NCI-H446 (cell line): Measurements from ENCODE around the gene EPB41L4A.
A peak's percentile ranks its signal among the peaks of the same experiment; 100 is the strongest.

Experiments used
- DNase-seq, 2 experiments: peaks; one replicate each; lab custom pipeline; 2025; lab: John Stamatoyannopoulos, UW

Gene EPB41L4A

DNA sequence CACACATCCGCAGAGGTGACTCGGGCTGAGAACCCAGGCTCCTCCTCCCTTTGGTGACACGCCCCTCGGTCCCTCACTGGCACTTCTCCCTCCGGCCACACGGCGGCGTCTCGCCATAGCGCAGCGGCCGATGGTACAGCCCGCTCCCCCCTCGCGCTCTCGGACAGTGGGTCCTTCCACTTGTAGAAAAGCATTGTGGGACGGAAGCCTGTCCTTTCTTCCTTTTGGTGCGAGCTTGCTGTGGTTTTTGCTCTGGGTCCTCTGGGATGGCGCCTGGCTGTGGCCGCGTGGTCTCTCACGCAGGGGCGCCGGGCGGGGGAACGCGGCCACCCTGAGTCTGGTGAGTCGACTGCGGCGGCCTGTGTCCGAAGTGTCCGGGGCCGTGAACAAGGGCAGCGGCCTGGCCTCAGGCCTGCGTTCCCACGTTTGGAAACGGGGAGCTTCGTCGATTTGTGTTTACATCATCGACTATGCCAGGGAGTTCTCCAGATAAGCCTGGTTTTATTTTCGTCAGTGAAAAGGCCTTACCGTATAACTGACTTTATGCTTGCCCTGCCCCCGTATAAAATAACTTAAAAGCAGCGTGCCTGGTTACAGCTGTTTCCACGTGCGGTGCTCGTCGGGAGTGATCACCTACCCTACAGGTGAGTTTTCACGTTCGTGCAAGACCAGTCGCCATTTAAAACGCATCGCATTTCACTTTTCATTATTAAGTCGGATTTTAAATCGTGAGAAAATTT is 258.3 kb downstream of the EPB41L4A start:
- peak; percentile 67 to 90 for DNase-seq

DNA sequence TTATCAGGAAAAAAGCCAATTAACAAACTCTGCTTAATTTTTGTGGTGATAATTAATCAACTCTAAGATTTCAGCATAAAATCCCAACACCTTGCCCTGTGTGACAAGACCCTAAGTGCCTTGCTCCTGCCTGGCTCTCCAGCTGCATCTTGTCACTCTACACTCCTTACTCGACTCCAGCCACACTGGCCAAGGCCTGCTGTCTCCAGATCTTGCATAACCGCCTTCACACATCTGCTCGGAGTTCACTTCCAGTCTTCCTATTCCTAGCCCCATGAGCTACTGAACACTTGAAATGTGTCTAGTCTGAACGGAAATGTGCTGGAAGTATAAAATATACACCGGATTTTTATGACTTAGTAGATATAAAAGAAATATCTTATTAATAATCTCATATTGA is 259.6 kb downstream of the EPB41L4A start:
- DNase-seq = no peak

DNA sequence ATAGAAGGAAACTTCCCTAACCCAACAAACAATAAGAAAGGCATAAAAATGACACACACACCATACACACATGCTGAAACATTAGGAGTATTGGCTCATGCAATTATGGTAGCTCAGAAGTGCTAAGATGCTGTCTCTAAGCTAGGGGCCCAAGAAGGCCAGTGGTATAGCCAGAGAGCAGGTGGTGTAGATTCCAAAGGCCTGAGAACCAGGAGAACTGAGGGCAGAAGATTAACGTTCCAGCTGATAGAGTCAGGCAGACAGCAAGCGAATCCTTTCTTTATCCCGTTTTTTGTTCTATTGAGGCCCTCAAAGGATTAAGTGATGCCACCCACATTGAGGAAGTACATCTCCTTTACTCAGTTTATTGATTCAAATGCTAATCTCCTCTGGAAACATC is 262.9 kb downstream of the EPB41L4A start:
- DNase-seq = no peak

DNA sequence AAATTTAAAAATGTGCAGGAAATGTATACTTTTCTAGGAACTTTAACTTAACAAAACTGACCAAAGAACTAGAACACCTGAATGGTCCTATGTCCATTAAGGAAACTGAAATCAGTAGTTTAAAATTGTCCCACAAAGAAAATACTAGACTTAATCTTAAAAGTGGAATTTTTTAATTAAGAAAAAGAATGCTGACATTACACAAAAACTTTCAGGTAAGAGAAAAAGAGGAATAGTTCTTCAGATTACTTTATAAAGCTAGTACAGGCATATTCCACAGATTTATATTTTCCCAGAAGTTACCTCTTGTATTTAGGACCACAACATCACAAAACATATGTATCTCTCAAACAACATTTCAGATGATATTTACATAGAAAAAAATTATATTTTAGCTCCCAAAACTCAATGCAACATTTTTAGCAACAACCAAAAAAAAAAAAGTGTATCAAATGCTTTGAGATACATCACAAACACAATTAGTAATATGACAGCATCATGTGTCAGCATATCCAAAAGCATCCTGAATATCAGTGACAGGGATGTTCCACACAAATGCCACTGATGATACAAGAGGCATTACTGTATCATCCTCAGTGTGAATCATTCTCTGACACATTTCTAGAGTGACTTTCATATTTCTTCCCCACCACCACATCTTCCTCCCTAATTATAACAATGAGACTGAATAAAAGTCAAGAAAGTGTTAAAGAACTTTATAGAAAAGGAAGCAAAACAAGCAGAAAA is 264.0 kb downstream of the EPB41L4A start:
- DNase-seq = no peak

DNA sequence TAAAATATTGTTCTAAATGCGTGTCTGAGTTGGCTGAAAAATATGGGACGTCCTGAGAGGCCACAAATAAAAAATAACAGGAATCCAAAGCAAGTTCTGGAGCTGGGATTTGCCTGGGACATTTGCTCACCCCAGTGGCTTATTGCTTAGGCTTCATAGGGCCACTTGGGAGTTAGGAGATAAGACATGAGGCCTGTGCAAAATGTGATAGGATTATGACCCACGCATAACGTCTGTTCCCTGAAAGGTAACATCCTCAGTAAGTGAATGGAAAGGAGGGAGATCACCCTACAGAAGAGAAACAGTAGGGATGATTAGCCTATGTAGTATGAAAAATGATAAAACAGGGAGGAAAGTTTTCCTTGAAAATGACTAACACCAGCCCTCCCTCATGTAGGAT is 269.4 kb downstream of the EPB41L4A start:
- DNase-seq = no peak

DNA sequence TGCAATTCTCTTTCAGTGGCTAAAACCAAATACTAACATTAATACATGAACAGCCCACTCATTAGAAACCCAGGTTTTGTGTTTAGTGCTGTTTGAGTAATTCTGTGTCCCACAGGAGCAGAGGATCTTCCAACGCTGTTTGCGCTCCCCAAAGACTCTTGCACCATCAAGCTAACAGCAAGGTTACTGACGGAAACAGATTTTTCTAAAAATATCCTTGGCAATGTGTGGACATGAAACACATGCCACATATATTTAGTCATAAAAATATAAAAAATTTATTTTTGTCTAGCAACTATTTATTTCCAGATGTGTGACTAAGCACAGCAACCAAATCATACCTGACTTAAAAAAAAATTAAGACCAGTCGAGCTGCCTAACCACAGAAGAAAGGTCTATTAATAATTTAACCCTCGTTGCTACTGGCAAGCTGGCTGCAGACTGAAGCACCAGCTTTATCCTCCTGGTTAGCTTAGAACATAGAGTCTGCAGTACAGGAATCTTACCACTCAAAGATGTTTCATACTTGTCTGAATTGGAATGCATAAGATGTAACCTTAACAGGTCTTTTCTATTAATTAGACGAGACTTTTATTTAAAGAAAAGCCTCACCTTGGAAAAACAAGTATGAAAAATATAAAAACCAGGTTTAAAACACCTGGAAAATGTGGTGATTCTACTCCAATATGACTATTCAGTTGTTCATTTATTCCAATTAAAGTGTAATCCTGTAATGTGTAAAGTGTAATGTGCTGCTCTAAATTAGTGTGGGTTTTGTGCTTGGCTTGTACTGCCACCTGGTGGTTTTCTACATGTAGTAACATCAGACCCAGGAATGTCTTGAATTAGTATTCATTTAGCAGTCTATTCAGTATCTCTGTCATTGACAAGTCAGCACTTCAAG is 272.5 kb downstream of the EPB41L4A start:
- DNase-seq = peak; percentile 79 to 84

DNA sequence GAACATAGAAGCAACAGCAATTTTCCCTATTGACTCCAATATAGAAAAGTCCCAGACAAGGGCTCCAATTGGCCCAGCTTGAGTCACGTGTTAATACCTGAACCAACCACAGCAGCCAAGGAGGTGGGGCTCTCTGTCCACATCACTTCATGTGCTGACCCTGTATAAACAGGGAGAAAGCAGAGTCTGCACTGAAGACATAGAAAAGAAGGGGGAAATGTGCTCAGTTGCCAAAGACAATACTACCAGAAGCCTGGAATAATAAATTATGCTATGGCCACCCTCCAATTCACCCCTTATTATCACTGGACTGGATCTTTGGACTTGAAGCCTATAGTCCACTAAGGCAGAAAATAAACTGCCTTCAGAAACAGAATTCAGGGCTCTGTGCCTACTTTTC is 275.4 kb downstream of the EPB41L4A start:
- no peak for DNase-seq

DNA sequence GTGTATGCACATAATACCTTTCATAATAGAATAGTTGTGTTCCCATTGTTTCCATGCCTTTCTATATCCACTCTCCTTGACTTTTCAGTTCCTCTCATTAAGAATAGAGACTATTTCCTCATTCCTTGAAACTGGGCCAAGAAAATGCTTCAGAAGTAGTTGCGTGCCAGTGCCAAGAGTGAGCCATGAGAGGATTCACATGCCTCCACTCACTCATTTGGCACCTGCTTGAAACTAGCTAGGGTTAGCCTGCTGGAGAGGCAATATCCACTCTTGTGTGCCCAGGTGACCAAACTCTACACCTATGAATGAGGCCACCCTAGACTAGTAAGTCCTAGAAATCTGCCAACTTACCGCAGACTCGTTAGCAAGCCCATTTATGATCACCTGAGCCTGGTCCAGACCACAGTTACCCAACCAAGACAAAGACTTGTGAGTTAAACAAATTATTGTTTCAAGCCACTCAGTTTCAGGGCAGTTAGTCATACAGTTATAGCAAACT is 276.3 kb downstream of the EPB41L4A start:
- DNase-seq = peak; percentile 15 to 80

DNA sequence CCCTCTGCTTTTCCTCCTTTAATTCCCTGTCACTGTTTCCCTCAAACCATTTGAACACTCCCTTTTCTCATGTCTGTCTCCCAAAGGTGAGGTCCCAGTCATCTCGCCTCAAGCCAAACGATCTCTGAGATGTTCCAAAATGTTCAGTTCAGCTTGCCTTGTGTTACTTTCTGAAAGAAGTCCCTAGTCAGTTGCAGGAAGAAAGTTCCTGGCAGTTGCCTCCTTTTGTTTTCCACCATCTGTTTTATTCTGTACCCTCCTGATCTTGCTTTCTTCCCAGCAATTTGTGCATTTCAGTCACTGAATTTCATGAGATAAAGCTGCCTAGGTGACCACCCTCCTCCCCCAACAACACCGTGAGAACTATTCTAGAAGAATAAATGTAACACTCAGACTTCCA is 277.5 kb downstream of the EPB41L4A start:
- DNase-seq = peak in 1 of 2 experiments; percentile 17

DNA sequence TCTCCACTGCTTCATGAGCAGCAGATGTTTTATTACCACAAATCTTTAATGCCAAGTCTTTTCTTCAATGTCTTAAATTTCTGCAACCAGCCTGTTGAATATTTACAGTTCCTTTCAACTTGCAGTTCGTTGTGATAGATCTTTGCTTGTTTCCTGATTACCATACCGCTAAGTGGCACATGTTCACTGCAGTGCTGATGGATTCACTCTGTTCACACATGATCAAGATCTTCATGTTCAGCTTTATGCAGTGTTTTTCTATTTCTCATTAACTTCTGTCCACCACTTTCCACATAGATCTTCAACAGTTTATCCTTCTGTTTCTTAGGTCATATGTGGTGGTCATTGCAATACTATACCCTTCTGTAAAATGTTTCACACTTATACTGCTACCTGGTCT is 280.6 kb downstream of the EPB41L4A start:
- no peak for DNase-seq

DNA sequence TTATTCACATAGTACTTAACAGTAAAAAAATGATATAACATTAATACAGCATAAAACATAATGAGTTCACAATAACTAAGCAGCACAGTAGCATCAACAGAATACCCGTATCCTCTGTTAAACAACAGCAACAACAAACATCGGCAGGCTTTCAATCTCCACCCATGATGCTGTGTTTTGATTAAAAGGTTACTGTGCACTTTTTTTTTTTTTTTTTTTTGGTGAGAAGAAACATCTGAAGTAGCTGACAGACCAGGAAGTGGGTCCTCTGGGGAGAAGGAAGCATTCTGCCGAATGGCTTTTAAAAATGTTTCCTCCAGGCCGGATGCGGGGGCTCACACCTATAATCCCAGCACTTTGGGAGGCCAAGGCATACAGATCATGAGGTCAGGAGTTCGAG is 282.3 kb downstream of the EPB41L4A start:
- no peak for DNase-seq

DNA sequence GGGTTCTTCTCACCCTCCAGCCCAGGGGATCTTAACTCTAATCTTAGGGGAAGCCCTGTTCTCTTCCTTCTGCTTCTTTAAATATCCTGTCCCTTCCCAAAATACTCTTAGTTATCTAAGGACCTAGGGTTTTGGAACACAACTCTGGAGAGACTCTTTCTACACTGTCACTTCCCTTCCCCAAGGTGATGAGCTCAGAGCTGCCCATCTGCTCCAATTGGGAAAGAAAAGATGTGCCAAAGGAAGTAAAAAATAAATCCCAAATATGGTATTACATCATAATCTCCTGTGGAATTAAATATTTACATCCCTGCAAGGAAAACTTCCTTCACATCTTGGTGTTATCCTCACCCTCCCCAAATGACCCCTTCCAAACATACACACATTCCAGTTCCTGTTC is 291.2 kb downstream of the EPB41L4A start:
- DNase-seq = peak in 1 of 2 experiments; percentile 10

DNA sequence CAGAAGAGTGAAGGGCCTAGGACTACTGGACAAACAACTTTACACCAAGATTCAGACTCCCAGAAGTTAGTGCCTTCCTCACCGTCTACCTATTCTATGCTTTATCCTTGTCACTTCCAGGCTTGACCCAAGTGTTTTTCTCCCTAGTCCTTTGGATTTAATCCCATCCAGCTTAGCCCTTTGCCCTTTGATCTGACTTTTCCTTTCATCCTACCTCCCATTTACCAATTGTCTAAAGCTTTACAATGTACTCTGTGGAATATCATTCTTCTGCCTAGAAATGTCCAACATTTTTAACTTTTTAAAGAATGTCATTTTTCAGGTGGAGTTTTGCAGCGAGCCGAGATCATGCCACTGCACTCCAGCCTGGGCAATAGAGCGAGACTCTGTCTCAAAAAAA is 292.1 kb downstream of the EPB41L4A start:
- DNase-seq = no peak

DNA sequence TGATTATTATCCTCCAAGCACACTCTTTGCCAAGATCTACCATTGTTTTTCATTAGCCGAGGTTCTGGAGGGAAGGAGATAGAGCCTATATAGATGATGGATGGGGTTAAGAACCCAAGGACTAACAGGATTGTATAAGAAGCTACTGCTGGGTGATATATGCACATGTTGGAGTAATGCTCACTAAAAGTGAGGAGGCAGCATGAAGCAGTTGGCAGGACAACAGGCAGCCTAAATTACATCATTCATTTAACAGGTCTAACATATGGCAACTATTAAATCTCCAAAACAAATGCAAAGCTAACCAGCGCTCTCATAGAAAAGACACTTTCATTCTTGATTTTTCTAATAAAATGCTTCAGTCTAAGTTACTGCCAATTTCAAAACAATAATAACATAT is 293.2 kb downstream of the EPB41L4A start:
- DNase-seq = peak; percentile 25 to 63

DNA sequence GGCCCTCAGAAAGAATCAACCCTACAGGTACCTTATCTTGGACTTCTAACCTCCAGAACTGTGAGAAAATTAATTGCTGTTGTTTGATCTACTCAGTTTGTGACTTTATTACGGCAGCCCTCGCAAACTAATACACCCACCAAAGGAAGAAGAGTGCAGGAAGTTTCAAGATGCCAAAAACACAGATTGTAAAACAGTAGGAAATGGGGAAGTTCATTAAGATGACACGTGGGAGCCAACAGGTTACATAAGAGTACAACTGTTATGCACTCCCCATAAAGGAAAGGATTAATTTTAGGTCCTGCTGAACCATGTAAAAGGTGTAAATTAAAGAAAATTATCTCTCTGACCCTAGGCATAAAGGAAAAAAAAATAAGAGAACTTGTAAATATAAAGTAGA is 294.3 kb downstream of the EPB41L4A start:
- no peak for DNase-seq

DNA sequence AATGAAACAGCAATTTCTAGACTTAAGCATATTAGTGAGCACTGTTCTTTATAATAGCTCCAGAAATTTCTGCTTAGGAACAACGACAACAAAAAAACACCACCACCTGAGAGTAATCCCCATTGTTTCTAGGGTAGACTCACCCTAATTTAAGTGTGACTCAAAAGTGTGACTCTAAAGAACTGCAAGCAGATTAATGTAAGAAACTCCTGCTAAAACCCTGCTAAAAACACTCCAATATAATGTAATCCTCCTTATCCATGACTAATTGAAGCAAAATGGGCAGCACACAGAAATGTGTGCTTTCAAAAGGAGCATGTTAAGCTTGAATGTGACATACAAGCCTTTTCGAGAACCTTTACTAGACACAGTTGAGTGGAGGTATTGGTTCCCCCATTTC is 296.0 kb downstream of the EPB41L4A start:
- no peak for DNase-seq

DNA sequence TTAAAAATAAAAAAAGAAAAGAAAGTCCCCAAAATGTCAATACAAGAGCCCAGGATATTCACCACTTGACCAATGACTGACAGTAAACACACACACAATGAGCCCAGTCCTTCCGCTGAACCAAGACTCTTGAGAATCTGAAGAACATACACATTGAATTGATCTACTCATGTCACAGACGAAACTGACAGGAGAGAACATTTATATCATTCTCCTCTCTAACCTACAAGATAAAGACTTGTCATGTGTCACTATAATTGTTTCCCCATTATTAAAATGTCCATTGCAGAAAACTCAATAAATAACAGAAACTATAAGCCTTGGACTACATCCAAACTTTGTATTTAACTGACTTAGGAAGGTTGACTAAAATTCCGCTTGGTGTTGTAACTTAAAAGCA is 296.7 kb downstream of the EPB41L4A start:
- DNase-seq = no peak

DNA sequence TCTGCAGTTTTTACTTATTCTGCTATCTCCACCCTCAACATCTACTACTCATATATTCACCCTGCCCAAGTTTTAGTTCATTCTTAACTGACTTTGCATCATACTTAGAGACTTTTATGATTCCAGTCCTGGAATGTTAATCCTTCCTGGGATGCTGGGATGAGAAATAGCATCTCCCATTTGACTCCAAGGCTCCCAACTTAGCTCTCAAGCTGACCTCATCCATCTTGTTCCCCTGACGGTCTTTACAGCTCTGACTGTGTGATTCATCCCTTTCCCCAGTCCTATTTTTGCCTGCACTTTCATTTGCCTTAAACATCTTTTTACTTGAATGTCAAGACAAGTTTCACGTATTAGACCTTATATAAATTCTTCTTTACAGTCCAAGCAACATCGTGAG is 297.8 kb downstream of the EPB41L4A start:
- DNase-seq = no peak

DNA sequence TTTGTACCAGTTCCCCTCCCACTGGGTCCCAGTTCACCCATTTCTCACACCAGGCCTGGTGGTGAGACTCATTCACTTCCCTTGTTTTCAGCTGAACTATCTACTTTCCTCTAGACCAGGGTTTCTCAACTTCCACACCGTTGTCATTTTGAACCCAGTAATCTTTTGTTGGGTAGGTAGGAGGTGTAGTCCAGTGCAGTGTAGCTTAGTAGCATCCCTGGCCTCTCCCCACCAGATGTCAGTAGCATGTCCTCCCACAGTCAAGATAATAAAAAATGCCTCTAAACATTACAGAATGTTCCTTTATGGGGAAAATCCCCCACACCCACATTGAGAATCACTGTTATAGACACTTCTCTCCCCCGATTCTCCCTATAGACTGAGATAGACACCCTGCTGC is 299.1 kb downstream of the EPB41L4A start:
- DNase-seq = no peak

DNA sequence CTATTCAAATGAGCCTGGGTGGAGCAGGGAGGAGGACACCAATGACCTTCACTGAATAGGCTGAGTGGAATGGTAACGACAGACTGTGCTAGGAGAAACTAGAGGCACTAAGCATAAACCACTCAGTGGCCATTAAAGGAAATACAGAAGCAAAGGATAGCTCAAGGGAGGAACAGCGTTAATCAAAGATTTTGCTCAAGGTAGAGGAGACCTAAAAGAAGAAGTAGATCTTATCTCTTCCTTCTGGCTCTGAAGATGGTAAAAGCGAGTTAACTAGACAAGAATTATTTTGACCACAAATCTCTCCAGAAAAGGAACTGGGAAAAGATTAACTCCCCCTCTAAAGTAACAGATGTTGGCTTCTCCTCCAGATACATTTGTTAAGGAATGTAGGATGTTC is 299.6 kb downstream of the EPB41L4A start:
- DNase-seq = no peak

DNA sequence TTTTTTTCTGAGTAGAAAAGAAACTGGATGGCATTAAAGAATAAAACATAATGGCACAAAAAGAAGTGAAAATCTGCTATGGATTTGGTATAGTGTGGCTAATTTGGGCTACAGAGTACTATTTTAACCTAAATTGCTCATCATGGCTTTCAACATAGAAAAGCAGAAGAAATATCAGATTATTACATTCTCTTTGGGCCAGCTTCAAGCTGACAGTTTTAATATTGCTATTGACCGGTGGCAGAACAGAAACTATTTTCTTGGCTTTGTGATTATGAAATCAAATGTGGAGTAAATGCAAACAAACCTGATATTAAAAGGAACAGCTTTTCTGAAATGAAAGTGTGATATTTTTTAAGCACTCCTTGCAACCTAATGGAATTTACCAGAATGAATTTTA is 301.5 kb downstream of the EPB41L4A start:
- DNase-seq = no peak

DNA sequence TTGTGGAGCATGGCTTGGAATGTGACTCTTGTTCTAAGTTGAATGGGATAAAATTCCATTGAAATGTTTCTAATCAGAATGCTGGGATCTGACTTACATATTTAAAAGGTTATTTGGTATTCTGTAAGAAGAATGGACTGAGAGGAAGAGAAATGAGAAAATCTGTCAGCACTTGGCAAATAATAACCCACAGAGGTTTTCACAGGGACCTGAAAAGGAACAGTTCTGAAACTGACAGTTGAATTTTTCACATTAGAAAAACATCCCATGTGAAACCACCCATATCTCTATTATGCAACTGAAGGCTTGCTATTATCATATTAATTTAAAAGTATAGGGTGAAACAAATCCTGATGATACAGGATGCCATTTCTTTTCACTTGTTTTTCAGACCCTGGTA is 302.7 kb downstream of the EPB41L4A start:
- no peak for DNase-seq
